ENCODE data around the gene PTPN4. TPM values are rescaled to one million over a fixed set of nuclear protein-coding genes. Genes with fewer than 3 reads are reported as not detected.

Gene PTPN4
- total RNA-seq, 1 donor from 2014 or later = 45.4 TPM

DNA sequence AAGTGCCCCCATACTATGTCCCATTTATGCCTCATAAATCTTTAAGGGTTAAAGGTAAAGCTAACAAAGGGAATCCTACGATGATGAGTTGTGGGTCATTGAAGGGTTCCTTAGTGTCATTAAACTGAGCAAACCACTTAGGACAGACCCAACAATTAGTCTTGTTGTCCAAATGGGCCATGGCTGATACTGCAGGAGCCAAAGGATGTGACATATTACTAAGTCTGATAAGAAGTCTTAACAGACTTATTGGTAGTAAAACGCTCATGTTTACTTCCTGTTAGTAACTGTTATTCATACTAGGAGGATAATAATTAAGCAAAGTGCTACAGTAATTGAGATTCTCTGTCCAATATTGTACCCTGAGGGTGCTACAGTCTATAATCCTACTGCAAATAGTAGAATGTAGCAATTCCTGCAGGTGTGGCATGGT, 96.8 kb downstream of the PTPN4 start:
- Histone ChIP-seq H3K4me3 (no peak overlapping the region), H3K9me3 (replicated peaks) (peaks cover 20% of the 10 kb centered on the region), H3K27ac (replicated peaks) (no peak overlapping the region), H3K27me3 (ENCODE audit: low read depth) (no peaks in the 10 kb centered on the region), H3K4me1 (peaks cover 37% of the 10 kb centered on the region), H3K36me3 (no peaks in the 10 kb centered on the region)
- intact Hi-C loops (cut with micrococcal nuclease) = no loop called here
- TF ChIP-seq, protein P1, sequence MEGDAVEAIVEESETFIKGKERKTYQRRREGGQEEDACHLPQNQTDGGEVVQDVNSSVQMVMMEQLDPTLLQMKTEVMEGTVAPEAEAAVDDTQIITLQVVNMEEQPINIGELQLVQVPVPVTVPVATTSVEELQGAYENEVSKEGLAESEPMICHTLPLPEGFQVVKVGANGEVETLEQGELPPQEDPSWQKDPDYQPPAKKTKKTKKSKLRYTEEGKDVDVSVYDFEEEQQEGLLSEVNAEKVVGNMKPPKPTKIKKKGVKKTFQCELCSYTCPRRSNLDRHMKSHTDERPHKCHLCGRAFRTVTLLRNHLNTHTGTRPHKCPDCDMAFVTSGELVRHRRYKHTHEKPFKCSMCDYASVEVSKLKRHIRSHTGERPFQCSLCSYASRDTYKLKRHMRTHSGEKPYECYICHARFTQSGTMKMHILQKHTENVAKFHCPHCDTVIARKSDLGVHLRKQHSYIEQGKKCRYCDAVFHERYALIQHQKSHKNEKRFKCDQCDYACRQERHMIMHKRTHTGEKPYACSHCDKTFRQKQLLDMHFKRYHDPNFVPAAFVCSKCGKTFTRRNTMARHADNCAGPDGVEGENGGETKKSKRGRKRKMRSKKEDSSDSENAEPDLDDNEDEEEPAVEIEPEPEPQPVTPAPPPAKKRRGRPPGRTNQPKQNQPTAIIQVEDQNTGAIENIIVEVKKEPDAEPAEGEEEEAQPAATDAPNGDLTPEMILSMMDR (IDR thresholded peaks at IDR 0.05; ENCODE audit: borderline replicate concordance) = no peak
- DNase-seq = no peak

DNA sequence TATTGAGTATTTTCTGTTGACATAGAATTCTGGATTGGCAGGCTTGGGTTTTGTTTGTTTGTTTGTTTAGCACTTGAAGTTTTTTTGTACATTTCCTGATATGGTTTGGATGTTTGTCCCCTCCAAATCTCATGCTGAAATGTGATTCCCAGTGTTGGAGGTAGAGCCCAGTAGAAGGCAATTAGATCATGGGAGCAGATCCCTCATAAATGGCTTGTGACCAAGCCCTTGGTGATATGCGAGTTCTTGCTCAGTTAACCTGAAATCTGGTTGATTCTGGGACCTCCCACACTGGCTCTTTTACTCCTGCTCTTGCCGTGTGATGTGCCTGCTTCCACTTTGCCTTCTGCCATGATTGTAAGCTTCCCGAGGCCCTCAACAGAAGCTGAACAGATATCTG, 98.0 kb downstream of the PTPN4 start:
- no peaks in the 10 kb centered on the region for H3K27me3 ChIP-seq (ENCODE audit: low read depth)
- no peak overlapping the region for H3K4me3 ChIP-seq
- DNase-seq = no peak
- no peak overlapping the region for H3K27ac ChIP-seq (replicated peaks)
- peaks cover 49% of the 10 kb centered on the region for H3K4me1 ChIP-seq
- intact Hi-C loops (cut with micrococcal nuclease) = no loop called here
- H3K9me3 ChIP-seq (replicated peaks) = peaks cover 7% of the 10 kb centered on the region
- TF ChIP-seq, protein P1 (IDR thresholded peaks at IDR 0.05; ENCODE audit: borderline replicate concordance) = no peak
- H3K36me3 ChIP-seq = no peaks in the 10 kb centered on the region

DNA sequence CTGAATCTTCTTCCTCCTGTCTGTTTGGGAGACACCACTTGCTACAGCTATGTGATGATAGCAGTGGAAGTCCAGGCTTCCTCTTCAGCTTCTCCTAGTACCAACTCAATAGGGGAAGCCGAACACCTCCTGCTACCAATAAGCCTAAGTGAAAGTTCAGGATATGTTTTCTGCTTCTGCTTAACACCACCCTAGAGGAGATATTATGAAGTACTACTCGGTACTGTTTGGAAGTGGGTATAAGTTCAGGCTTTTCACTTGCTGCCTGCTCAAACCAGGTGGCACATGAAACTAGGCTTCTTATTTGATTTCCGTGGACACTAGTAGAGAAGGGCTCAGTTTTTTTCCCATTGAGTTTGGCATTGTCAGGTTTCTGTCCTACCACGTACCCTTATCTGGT, 99.8 kb downstream of the PTPN4 start:
- H3K9me3 ChIP-seq (replicated peaks) = no peaks in the 10 kb centered on the region
- peaks cover 52% of the 10 kb centered on the region for H3K4me1 ChIP-seq
- H3K4me3 ChIP-seq = no peak overlapping the region
- no peaks in the 10 kb centered on the region for H3K36me3 ChIP-seq
- H3K27me3 ChIP-seq (ENCODE audit: low read depth) = no peaks in the 10 kb centered on the region
- intact Hi-C loops (cut with micrococcal nuclease) = no loop called here
- no peak for DNase-seq
- TF ChIP-seq, protein P1 (IDR thresholded peaks at IDR 0.05; ENCODE audit: borderline replicate concordance) = no peak
- no peak overlapping the region for H3K27ac ChIP-seq (replicated peaks)

GRCh38 chr2:119860924-119861323, 101.2 kb downstream of the PTPN4 start:
- DNase-seq = no peak
- TF ChIP-seq, protein P1 (IDR thresholded peaks at IDR 0.05; ENCODE audit: borderline replicate concordance) = no peak
- no peaks in the 10 kb centered on the region for H3K36me3 ChIP-seq
- H3K27ac ChIP-seq (replicated peaks) = no peak overlapping the region
- H3K4me1 ChIP-seq = peaks cover 52% of the 10 kb centered on the region
- H3K4me3 ChIP-seq = no peak overlapping the region
- intact Hi-C loops (cut with micrococcal nuclease) = no loop called here
- no peaks in the 10 kb centered on the region for H3K27me3 ChIP-seq (ENCODE audit: low read depth)
- no peaks in the 10 kb centered on the region for H3K9me3 ChIP-seq (replicated peaks)

GRCh38 chr2:119862127-119862889, 102.6 kb downstream of the PTPN4 start:
- Histone ChIP-seq H3K4me1 (peaks cover 40% of the 10 kb centered on the region), H3K4me3 (no peak overlapping the region), H3K9me3 (replicated peaks) (no peaks in the 10 kb centered on the region), H3K27me3 (ENCODE audit: low read depth) (no peaks in the 10 kb centered on the region), H3K27ac (replicated peaks) (no peak overlapping the region), H3K36me3 (no peaks in the 10 kb centered on the region)
- TF ChIP-seq, protein P1 (IDR thresholded peaks at IDR 0.05; ENCODE audit: borderline replicate concordance) = no peak
- intact Hi-C loops (cut with micrococcal nuclease) = no loop called here
- DNase-seq = no peak
